Inflammatory macrophage treated with lipopolysaccharide for 4 hours (primary cell): Measurements from ENCODE around the gene CDK18.

Experiments used
- DNase-seq: peaks from one replicate; pipeline ENCODE4 v3.0.0-alpha.2; 2020

The CDK18 gene

GRCh38 chr1:205506409-205507200 is 2.1 kb downstream of the CDK18 start:
- no peak for DNase-seq

- no peak for DNase-seq
Measured at GRCh38 chr1:205508227-205508714, 3.8 kb downstream of the CDK18 start.

- DNase-seq: no peak
Measured at GRCh38 chr1:205510308-205510950, 6.0 kb downstream of the CDK18 start.

- no peak for DNase-seq
Measured at GRCh38 chr1:205510951-205511330, 6.5 kb downstream of the CDK18 start.

GRCh38 chr1:205512059-205513045 is 7.9 kb downstream of the CDK18 start:
- peak; percentile 89 for DNase-seq

- DNase-seq: no peak
Measured at GRCh38 chr1:205513774-205514173, 9.3 kb downstream of the CDK18 start.

GRCh38 chr1:205514211-205515142 is 10.0 kb downstream of the CDK18 start:
- no peak for DNase-seq

- no peak for DNase-seq
Measured at GRCh38 chr1:205515781-205516253, 11.3 kb downstream of the CDK18 start.

- no peak for DNase-seq
Measured at GRCh38 chr1:205516362-205516761, 11.9 kb downstream of the CDK18 start.

GRCh38 chr1:205517288-205517687 is 12.8 kb downstream of the CDK18 start:
- DNase-seq: no peak

GRCh38 chr1:205517763-205518162 is 13.3 kb downstream of the CDK18 start:
- no peak for DNase-seq

- DNase-seq: no peak
Measured at GRCh38 chr1:205518661-205519540, 14.4 kb downstream of the CDK18 start.

GRCh38 chr1:205519541-205520131 is 15.2 kb downstream of the CDK18 start:
- no peak for DNase-seq

- DNase-seq: no peak
Measured at GRCh38 chr1:205520709-205521108, 16.2 kb downstream of the CDK18 start.

GRCh38 chr1:205521686-205522085 is 17.2 kb downstream of the CDK18 start:
- no peak for DNase-seq

- DNase-seq: no peak
Measured at GRCh38 chr1:205522692-205523091, 18.2 kb downstream of the CDK18 start.

- no peak for DNase-seq
Measured at GRCh38 chr1:205523261-205523890, 18.9 kb downstream of the CDK18 start.

GRCh38 chr1:205523891-205524793 is 19.7 kb downstream of the CDK18 start:
- DNase-seq: peak; percentile 73

- no peak for DNase-seq
Measured at GRCh38 chr1:205524794-205525101, 20.3 kb downstream of the CDK18 start.
